Endothelial cell of umbilical vein (primary cell): ENCODE measurements around the gene SLC31A2.
"Not testable (repeated sequence)": the region's sequence is repeated elsewhere in the genome, so short reads cannot be mapped to it uniquely, and the experiment has no call there.

Experiments
- EZH2 ChIP-seq: IDR thresholded peaks from 2 replicates; pipeline ENCODE4 v1.6.1; 2012; ENCODE audit warnings: borderline replicate concordance, low read depth, mild to moderate bottlenecking, moderate library complexity, low read length, inconsistent platforms; ENCODE audit not compliant: severe bottlenecking
- POLR2AphosphoS5 ChIP-seq: IDR thresholded peaks from 2 replicates; pipeline ENCODE4 v1.6.1; 2012; ENCODE audit warnings: low read depth, mild to moderate bottlenecking, control low read depth, low read length, moderate library complexity; ENCODE audit not compliant: insufficient read depth
- TF ChIP-seq, protein P1 (sequence below), 2 donors: IDR thresholded peaks; 1 replicate in 1 of 2; 2 replicates in 1 of 2; pipeline ENCODE4 v1.5.1; 2011; ENCODE audit warnings: low read length in 2 of 2, mild to moderate bottlenecking in 2 of 2, moderate library complexity in 2 of 2, control low read depth in 1 of 2, inconsistent platforms in 1 of 2, low read depth in 1 of 2; ENCODE audit not compliant: insufficient read depth in 1 of 2; ENCODE audit errors: extremely low read depth in 1 of 2

DNA sequence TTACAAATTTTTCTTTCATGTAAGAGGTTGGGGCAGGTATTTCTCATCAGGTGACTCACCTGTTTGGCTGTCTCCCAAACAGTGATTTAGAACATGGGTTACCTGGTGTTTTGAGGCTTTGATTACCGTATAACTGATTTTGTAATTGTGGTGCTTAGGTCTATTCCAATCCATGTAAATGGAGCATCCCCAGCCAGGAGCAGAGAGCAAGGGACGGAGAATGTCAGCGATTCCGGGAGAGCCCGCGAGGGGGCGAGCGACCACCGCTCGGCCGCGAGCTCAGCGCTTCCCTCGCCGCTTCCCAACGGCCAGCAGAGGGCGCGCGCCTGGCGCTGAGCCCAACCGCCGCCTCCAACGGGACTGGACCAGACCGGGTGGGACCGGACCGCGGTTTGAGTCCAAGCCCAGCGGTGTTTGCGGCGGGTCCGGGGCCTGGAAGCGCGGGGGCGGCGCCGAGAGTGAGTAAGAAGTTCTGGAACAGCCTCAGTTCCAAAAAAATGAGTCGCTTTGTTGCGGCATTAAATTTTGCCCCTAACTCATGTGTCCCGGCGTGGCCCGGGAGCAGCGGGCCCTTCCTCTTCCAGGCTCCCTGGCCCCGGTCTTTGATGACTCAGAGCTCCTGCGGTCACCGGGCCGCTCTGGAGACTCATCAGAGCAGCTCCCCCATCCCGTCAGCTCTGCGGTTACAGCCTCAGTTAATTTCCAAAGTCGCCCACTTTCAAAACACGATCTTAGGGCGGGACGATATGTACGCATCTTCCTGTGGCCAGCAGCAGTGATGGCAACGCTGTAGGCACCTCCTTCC is 37.9 kb upstream of the SLC31A2 start:
- TF ChIP-seq, protein P1, sequence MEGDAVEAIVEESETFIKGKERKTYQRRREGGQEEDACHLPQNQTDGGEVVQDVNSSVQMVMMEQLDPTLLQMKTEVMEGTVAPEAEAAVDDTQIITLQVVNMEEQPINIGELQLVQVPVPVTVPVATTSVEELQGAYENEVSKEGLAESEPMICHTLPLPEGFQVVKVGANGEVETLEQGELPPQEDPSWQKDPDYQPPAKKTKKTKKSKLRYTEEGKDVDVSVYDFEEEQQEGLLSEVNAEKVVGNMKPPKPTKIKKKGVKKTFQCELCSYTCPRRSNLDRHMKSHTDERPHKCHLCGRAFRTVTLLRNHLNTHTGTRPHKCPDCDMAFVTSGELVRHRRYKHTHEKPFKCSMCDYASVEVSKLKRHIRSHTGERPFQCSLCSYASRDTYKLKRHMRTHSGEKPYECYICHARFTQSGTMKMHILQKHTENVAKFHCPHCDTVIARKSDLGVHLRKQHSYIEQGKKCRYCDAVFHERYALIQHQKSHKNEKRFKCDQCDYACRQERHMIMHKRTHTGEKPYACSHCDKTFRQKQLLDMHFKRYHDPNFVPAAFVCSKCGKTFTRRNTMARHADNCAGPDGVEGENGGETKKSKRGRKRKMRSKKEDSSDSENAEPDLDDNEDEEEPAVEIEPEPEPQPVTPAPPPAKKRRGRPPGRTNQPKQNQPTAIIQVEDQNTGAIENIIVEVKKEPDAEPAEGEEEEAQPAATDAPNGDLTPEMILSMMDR (IDR thresholded peaks at IDR 0.05; ENCODE audit: extremely low read depth in 1 of 2, insufficient read depth in 1 of 2, low read depth in 1 of 2, low read length in 2 of 2): not testable (repeated sequence)
- TF ChIP-seq POLR2AphosphoS5, EZH2: not testable (repeated sequence)
